GM18508 (cell line): Measurements from ENCODE around the gene MEX3B.

ENCODE experiments used
- ATAC-seq: cut with Tn5 transposase; IDR thresholded peaks from one replicate; pipeline ENCODE4 v1.9.1; 2021; ENCODE audit warnings: moderate number of reproducible peaks; ENCODE audit not compliant: insufficient read depth, unreplicated experiment

Gene MEX3B

GRCh38 chr15:82045892-82046665 lies at the start of gene MEX3B:
Gene MEX3B (minus strand): TSS chr15:82046018. CDS start chr15:82045705, 313 bp downstream.
- no peak for ATAC-seq

GRCh38 chr15:82093774-82094211 lies 48.0 kb upstream of the MEX3B start:
- ATAC-seq: no peak

- no peak for ATAC-seq
Measured at GRCh38 chr15:82093325-82093724, 47.5 kb upstream of the MEX3B start.

- no peak for ATAC-seq
Measured at GRCh38 chr15:82091636-82092140, 45.9 kb upstream of the MEX3B start.

DNA sequence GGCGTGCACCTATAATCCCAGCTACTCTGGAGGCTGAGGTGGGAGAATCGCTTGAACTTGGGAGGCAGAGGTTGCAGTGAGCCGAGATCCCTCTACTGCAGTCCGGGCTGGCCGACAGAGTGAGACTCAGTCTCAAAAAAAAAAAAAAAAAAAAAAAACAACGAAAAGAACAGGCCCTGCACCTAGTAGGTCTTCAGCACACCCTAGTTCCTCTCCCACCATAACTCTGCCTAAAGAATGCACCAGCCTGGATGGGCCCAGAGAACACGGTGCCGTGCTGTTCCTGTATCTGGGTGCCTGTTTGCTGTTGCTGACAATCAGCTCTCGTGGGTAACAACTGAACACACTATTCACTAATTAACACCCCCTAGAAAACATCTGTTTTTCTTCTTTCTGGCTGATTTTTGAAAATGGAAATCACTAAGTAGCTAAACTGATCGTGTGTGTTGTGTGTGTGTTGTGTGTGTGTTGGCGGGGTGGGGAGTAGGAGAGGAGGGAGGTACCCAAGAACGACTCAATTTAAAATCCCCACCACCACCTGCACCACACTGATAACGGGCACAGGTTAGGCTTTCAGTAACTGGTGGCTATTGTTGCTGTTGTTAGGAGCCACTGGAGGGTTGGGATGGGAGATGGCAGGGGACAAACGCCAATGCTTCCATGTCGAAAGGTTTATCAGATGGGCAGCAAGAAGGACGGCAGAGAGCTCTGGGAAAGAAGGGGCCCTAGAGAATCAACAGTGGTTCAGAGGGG lies 40.6 kb upstream of the MEX3B start:
- ATAC-seq: no peak

DNA sequence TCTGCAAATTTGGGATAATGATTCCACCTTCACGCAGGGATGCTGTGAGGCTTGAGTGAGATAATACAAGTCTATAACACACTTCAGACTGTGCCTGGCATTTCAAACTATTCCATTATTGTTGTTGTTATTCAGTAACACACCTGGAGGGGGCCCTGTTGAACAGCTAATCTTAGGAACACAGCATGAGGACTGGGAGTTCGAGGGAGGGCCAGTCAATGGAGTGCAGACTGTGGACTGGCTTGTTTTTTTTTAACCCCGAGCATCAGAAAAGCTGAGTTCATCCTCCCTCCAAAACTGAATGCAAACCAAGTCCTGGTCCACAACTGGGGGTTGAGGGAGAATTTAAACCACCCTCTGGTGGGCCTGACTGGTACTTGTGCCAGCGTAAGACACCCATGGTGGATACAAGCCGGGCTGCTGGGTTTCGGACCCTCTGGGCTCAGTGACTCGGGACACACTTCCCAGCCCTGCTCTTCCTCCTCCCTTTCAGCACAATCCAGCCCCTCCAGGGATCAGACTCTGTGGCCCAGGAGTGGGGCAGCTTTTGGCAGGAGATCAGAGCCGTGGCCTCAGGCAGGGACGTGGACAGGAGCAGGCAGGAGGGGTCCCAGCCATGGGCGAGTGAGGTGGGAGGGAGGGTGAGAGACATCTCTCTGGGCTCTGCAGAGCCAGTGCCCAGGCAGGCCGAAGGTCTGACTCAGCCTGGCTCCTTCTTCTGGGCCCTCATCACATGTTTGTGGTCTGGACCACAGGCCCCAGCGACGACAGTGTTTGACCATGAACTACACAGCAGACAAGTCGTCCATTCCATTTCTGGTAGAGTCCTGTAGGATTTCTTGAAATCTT lies 36.3 kb upstream of the MEX3B start:
- no peak for ATAC-seq

GRCh38 chr15:82080774-82081173 lies 35.0 kb upstream of the MEX3B start:
- no peak for ATAC-seq

DNA sequence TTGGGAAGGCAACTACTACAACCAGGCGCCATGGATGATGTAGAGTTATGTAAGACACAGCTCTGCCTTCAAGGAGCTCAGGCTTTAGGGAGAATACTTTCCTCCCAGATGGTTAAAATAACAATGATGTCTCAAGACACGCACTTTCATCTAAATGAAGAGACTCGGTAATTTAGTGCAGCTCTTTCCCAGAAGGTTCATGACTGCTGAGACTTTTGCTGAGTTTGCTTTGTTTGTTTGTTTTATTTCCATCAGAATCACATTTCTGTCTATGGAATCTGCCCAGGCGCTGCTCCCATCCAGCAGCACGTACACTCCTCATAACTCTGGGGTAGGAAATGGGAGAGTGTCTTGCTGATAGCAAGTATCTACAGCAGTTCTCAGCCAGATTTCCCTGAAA lies 33.9 kb upstream of the MEX3B start:
- no peak for ATAC-seq

GRCh38 chr15:82074610-82075009 lies 28.8 kb upstream of the MEX3B start:
- no peak for ATAC-seq

- ATAC-seq: no peak
Measured at GRCh38 chr15:82072926-82073537, 27.2 kb upstream of the MEX3B start.

- no peak for ATAC-seq
Measured at GRCh38 chr15:82066455-82066854, 20.6 kb upstream of the MEX3B start.

DNA sequence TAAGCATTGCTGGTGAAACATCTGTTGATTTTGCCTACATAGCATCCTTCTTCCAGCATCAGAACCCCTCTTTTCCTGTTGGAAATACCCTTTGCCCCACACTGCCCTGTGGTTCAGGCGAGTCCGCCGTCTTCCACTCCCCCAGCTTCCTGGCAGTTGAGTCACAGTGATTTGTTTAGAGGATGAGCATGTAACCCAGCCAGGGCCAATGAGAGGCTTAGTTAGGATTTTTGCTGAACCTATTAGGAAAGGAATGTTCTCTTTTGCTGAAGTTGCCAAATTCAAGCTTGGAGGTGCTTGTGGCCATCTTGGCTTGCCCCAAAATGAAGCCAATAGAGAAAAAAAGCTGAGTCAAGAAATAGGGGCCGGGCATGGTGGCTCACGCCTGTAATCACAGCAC lies 19.0 kb upstream of the MEX3B start:
- no peak for ATAC-seq

- ATAC-seq: no peak
Measured at GRCh38 chr15:82062479-82063454, 16.9 kb upstream of the MEX3B start.

GRCh38 chr15:82060817-82061216 lies 15.0 kb upstream of the MEX3B start:
- no peak for ATAC-seq

DNA sequence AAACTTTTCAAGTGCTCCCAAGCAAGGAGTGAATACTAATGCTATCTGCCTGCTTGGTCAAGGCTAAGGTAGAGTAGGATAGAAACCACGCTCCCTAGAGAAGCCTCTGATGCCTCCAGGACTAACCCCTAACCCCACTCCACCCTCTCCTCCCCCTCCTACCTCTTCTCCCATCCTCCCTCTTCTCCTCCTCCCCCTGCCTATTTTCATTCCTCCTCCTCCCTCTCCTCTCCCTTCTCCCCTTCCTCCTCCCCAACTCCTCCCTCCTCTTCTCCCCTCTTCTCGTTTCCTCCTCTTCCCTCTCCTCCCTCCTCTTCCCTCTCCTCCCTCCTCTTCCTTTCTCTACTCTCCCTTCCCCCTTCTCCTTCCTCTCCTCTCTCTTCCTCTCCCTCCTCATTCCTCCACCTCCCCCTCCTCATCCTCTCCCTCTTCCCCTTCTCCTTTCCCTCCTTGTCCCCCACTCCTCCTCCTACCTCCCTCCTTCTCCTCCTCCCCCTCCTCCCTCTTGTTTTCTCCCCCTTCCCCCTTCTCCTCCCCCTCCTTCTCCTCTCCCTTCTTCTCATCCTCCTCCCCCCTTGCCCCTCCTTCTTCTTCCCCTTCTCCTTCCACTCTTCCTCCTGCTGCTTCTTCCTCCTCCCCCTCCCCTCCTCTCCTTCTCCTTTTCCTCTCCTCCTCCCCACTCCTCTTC lies 12.8 kb upstream of the MEX3B start:
- no peak for ATAC-seq

- no peak for ATAC-seq
Measured at GRCh38 chr15:82058026-82058425, 12.2 kb upstream of the MEX3B start.

DNA sequence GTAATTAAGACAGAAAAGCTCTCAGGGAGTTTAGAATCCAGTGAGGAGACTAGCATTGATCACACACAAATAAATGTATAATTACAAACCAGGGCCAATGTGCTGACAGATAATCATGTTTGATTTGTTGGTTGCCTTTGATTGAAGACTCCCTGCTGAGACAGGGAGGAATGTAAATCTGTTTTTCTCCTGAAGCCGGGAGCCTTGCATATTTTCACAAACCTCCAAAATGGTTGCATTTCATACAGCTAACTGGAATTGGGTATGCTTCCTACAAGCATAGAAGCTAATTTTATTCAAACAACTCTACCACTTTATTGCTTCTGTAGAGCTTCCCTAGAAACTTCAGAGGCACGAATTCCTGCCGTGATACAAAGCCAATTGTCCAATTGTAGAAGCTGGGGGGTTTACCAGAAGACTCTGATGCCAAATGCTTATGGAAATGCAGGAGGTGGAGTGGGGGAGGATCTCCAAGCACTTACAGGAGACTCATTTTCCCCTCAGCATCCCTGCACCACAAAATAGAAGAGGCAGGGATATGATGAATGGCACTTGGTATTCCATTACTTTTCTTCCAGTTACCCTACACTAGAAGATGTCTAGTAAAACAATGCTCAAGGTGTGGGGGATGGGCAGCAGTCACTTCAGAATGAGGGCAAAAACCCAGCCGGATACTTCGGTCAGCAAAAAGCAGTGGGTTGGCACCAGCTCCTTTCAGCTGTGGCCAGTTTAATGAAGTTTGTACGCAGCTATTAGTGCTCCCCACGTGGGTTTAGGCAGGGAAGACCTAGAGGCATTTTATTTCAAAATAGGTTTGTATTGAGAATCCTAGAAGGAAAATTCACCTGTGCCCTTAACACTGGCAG lies 11.4 kb upstream of the MEX3B start:
- ATAC-seq: no peak

GRCh38 chr15:82052751-82053150 lies 6.9 kb upstream of the MEX3B start:
- no peak for ATAC-seq
